Measurements from ENCODE around the gene LRRK2.

Gene LRRK2

DNA sequence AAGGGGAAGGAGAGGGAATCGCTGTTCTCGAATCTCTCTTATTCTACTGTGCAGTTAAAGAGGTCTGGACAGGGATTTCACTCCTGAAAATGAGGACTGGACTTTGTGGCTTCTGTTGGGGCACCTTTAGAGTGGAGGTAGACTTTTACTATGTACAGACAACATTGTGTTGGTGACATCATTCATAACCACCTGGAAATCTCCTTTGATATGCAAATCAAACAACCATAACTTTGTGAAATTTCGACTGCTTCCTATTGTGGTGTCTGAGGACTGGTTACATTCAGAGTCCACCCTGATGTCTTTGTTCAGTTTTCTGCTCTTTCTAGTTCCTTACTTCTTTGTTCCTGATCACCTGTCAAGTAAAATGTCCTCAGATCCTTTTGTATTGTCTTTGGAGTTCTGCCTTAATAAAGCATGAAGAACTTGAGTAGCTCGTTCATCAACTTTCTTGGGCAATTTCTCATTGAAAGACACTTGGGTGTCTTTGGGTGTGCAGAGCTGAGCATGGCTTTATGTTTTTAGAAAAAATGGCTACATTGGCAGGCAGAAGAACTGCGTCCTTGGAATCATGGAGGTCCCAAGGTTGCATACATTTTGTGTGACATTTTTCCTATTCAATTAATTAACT lies 29.8 kb downstream of the LRRK2 start:
- H3K4me3 ChIP-seq (ENCODE audit: low read depth, low read length), result no peak overlapping the region
- no peak for DNase-seq (ENCODE audit: low read depth, low spot score)

DNA sequence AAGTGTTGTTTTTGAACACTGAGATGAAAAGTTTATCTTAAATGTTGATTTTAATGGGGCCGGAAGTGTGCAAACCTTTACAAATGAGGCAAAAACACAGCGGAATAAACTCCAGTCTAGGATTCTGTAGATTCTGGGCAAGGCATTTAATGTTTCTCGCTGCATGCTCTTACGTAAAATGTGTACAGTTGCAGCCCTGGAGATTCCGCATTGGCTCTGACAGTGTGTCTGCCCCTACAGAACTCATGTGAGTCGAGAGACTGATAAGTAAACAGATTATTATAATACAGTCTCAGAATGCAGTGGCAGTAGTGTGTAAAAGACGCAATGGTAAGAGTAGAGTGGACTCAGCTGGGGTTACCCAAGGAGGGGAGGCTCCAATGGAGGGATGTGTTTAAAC lies 33.6 kb downstream of the LRRK2 start:
- no peak overlapping the region for H3K4me3 ChIP-seq (ENCODE audit: low read depth, low read length)
- DNase-seq (ENCODE audit: low read depth, low spot score), result no peak
- in situ Hi-C loops (cut with HindIII; ENCODE audit: low sequenced_read_pairs), result no loop called here
- TF ChIP-seq, protein P1, sequence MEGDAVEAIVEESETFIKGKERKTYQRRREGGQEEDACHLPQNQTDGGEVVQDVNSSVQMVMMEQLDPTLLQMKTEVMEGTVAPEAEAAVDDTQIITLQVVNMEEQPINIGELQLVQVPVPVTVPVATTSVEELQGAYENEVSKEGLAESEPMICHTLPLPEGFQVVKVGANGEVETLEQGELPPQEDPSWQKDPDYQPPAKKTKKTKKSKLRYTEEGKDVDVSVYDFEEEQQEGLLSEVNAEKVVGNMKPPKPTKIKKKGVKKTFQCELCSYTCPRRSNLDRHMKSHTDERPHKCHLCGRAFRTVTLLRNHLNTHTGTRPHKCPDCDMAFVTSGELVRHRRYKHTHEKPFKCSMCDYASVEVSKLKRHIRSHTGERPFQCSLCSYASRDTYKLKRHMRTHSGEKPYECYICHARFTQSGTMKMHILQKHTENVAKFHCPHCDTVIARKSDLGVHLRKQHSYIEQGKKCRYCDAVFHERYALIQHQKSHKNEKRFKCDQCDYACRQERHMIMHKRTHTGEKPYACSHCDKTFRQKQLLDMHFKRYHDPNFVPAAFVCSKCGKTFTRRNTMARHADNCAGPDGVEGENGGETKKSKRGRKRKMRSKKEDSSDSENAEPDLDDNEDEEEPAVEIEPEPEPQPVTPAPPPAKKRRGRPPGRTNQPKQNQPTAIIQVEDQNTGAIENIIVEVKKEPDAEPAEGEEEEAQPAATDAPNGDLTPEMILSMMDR (IDR thresholded peaks at IDR 0.05; ENCODE audit: low read depth, low read length), result no peak

More for the DNA sequence above, 29.8 kb downstream of the LRRK2 start:
- in situ Hi-C loops (cut with HindIII; ENCODE audit: low sequenced_read_pairs), result no loop called here
- TF ChIP-seq, protein P1 (IDR thresholded peaks at IDR 0.05; ENCODE audit: low read depth, low read length), result no peak

DNA sequence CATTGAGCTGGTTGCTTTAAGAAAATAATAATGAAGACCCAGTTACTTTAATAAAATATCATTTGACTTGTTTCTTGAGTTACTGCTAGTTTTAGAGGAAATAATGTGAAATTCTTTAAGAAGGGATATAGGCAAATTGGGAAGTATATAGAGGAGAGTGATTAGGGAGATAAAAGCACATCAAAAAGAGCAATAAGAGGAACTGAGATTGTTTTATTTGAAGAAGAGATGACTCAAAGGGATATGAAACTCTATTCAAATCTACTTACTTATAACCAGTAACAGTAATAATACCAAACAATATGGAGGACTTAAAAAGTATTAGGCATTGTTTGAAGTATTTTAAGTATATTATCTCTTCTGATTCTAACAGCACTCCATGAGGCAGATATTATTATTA lies 37.1 kb downstream of the LRRK2 start:
- in situ Hi-C loops (cut with HindIII; ENCODE audit: low sequenced_read_pairs), result no loop called here
- DNase-seq (ENCODE audit: low read depth, low spot score), result no peak
- TF ChIP-seq, protein P1 (IDR thresholded peaks at IDR 0.05; ENCODE audit: low read depth, low read length), result no peak
- no peak overlapping the region for H3K4me3 ChIP-seq (ENCODE audit: low read depth, low read length)

DNA sequence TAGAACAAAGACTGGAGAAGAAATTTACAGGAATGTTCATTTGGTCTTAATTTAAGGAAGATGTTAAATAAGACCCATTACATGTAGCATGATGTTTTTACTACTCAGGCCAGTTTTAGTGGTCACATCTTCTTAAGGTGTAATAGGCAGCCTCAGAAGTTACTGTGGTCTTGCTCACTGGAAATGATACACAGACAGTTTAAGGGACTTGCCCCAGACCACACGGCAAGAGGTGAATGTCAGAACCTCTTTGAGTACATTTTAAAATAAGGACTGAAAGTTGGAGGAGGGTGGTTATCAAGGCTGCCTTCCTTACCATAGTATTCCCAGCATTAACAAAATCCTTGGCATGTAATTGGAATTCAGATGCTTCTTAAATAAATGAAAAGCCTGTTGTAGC lies 37.9 kb downstream of the LRRK2 start:
- in situ Hi-C loops (cut with HindIII; ENCODE audit: low sequenced_read_pairs), result no loop called here
- no peak for DNase-seq (ENCODE audit: low read depth, low spot score)
- TF ChIP-seq, protein P1 (IDR thresholded peaks at IDR 0.05; ENCODE audit: low read depth, low read length), result no peak
- H3K4me3 ChIP-seq (ENCODE audit: low read depth, low read length), result no peak overlapping the region

DNA sequence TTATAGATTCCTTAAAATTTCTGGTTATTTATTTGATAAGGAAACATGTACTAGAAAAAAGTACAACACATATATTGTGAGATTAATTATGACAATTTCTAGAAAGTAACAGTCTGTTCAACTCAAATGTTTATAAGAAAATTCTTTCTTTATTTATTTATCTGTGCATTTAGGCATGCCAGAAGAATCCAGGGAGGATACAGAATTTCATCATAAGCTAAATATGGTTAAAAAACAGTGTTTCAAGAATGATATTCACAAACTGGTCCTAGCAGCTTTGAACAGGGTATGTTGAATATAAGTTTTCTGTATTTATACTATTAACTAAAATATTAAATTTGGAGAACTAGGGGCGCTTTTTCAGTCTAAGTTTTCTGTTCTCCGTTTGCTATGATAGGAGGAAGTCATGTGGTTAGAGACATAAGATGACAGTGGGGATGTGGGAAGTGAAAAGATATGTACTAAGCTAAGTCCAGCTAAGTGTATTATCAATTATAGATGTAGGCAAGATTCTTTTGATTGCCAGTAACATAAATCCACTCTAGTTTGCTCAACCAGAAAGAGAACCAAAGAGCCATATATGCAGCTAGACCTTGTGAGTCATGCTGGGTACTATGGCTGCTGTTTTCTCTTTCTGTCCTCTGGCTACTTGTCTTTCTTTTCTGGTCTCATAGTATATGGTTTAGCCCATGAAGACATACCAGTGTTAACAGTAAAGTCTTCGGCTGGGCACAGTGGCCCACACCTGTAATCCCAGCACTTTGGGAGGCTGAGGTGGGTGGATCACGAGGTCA lies 39.0 kb downstream of the LRRK2 start:
- in situ Hi-C loops (cut with HindIII; ENCODE audit: low sequenced_read_pairs), result no loop called here
- H3K4me3 ChIP-seq (ENCODE audit: low read depth, low read length), result no peak overlapping the region
- DNase-seq (ENCODE audit: low read depth, low spot score), result no peak
- TF ChIP-seq, protein P1 (IDR thresholded peaks at IDR 0.05; ENCODE audit: low read depth, low read length), result no peak

DNA sequence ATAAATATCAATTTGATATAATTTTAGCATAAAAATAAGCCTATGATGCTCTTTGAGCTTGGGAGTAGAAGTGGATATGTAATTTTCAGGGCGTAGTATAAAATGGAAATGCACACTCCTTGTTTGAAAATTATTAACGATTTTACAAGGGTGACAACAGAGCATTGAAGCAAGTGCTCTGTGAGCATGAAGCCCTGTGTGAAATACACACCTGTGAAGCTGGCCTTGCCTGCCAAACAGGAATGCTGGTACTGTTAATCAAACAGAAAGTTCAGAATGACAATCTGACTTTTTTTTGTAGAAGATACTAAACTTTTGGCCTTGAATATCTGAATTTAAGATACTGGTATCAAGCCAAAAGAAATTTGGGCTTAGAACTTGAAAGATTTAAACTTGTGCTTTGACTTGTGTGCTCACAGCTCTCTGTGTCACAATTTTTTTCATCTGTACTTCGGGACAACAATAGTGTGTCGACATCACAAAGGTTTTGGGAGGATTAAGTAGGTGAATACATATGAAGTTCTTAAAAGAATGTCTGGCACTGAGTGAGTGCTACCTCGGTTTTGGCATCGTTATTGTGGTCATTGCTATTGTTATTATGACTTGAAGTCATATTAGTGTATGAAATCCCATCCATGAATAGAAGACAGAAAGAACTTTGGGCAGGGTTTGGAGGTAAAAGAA lies 47.3 kb downstream of the LRRK2 start:
- TF ChIP-seq, protein P1 (IDR thresholded peaks at IDR 0.05; ENCODE audit: low read depth, low read length), result no peak
- in situ Hi-C loops (cut with HindIII; ENCODE audit: low sequenced_read_pairs), result no loop called here
- H3K4me3 ChIP-seq (ENCODE audit: low read depth, low read length), result no peak overlapping the region
- DNase-seq (ENCODE audit: low read depth, low spot score), result no peak
